ENCODE measurements around the gene CLHC1.
"Not testable (repeated sequence)": the region's sequence is repeated elsewhere in the genome, so short reads cannot be mapped to it uniquely, and the experiment has no call there.

The CLHC1 gene

GRCh38 chr2:55232863-55233657 lies 967 bp upstream of the CLHC1 start:
- no peak for DNase-seq (ENCODE audit: low spot score)

GRCh38 chr2:55231546-55232083 lies 478 bp downstream of the CLHC1 start:
- peak; percentile 40 for DNase-seq (ENCODE audit: low spot score)

GRCh38 chr2:55230551-55230950 lies 1.5 kb downstream of the CLHC1 start:
- DNase-seq (ENCODE audit: low spot score): no peak

- DNase-seq (ENCODE audit: low spot score): no peak
Observed at GRCh38 chr2:55229221-55229620, 2.9 kb downstream of the CLHC1 start.

GRCh38 chr2:55228226-55228563 lies 3.9 kb downstream of the CLHC1 start:
- no peak for DNase-seq (ENCODE audit: low spot score)

GRCh38 chr2:55227437-55228225 lies 4.5 kb downstream of the CLHC1 start:
- DNase-seq (ENCODE audit: low spot score): not testable (repeated sequence)

- no peak for DNase-seq (ENCODE audit: low spot score)
Observed at GRCh38 chr2:55225481-55226020, 6.5 kb downstream of the CLHC1 start.

- DNase-seq (ENCODE audit: low spot score): no peak
Observed at GRCh38 chr2:55224761-55225261, 7.3 kb downstream of the CLHC1 start.

- no peak for DNase-seq (ENCODE audit: low spot score)
Observed at GRCh38 chr2:55223958-55224760, 7.9 kb downstream of the CLHC1 start.

GRCh38 chr2:55213822-55214221 lies 18.3 kb downstream of the CLHC1 start:
- no peak for DNase-seq (ENCODE audit: low spot score)

- DNase-seq (ENCODE audit: low spot score): no peak
Observed at GRCh38 chr2:55204950-55205349, 27.1 kb downstream of the CLHC1 start.

GRCh38 chr2:55204536-55204935 lies 27.6 kb downstream of the CLHC1 start:
- DNase-seq (ENCODE audit: low spot score): no peak

GRCh38 chr2:55200416-55200815 lies 31.7 kb downstream of the CLHC1 start:
- DNase-seq (ENCODE audit: low spot score): no peak

- no peak for DNase-seq (ENCODE audit: low spot score)
Observed at GRCh38 chr2:55196526-55196925, 35.6 kb downstream of the CLHC1 start.

- not testable (repeated sequence) for DNase-seq (ENCODE audit: low spot score)
Observed at GRCh38 chr2:55191888-55192287, 40.2 kb downstream of the CLHC1 start.

- DNase-seq (ENCODE audit: low spot score): not testable (repeated sequence)
Observed at GRCh38 chr2:55186837-55187236, 45.3 kb downstream of the CLHC1 start.

- DNase-seq (ENCODE audit: low spot score): no peak
Observed at GRCh38 chr2:55180374-55180773, 51.7 kb downstream of the CLHC1 start.

GRCh38 chr2:55176094-55176415 lies 56.0 kb downstream of the CLHC1 start:
- DNase-seq (ENCODE audit: low spot score): no peak

- DNase-seq (ENCODE audit: low spot score): peak; percentile 53
Observed at GRCh38 chr2:55175254-55176093, 56.6 kb downstream of the CLHC1 start.

- no peak for DNase-seq (ENCODE audit: low spot score)
Observed at GRCh38 chr2:55173438-55174054, 58.5 kb downstream of the CLHC1 start.

GRCh38 chr2:55169915-55170314 lies 62.2 kb downstream of the CLHC1 start:
- DNase-seq (ENCODE audit: low spot score): no peak

Measured in LoVo (cell line).